SK-N-SH (cell line): ENCODE results near the gene SBNO1. TPM values are rescaled to one million over a fixed set of nuclear protein-coding genes. Genes with fewer than 3 reads are reported as not detected.

Source experiments
- CTCF ChIA-PET: fragments of 300-600, 350-600 bp; formaldehyde crosslinking; extraction: SDS; loops from one replicate; lab custom pipeline; 2021; lab: Yijun Ruan, JAX
- POLR2A ChIA-PET: fragments of 350-600 bp; sonication (Branson Sonifier 250); formaldehyde crosslinking; extraction: SDS; loops from one replicate; lab custom pipeline; 2020; ENCODE audit warnings: antibody characterized with exemption, inconsistent platforms; lab: Yijun Ruan, JAX
- DNase-seq: peaks from one replicate; pipeline ENCODE4 v3.0.0; 2012
- H2AFZ ChIP-seq: fragments of 200-600 bp; sonication (generic); 2 replicates; pipeline ENCODE4 v1.8.1; 2016; ENCODE audit warnings: antibody characterized with exemption, mild to moderate bottlenecking, low read depth
- H3F3A ChIP-seq: fragments of 200-600 bp; sonication (generic); replicated peaks from 2 replicates; pipeline ENCODE3; 2016; ENCODE audit warnings: antibody characterized with exemption, mild to moderate bottlenecking; ENCODE audit not compliant: insufficient read depth
- H3K27ac ChIP-seq, 2 experiments: fragments of 200-500 bp in 1 of 2; fragments of 200-600 bp in 1 of 2; sonication (Bioruptor generic) in 1 of 2; sonication (generic), shearing (Covaris generic) in 1 of 2; 2 replicates each; pipeline versions ENCODE4 v1.5.1 to v1.6.1; 2014 to 2016; ENCODE audit warnings: low read depth in 2 of 2, inconsistent platforms in 1 of 2, low read length in 1 of 2, mild to moderate bottlenecking in 1 of 2, mixed read lengths in 1 of 2
- H3K27me3 ChIP-seq: fragments of 200-600 bp; sonication (generic), shearing (Covaris generic); 2 replicates; pipeline ENCODE4 v1.6.1; 2016; ENCODE audit warnings: mixed run types; ENCODE audit not compliant: insufficient read depth
- H3K36me3 ChIP-seq, 2 experiments: fragments of 200-500 bp in 1 of 2; fragments of 200-600 bp in 1 of 2; sonication (Bioruptor generic) in 1 of 2; sonication (generic) in 1 of 2; replicated peaks in 1 of 2; 2 replicates each; pipeline versions ENCODE3 to v1.5.1; 2014 to 2016; ENCODE audit warnings: low read length in 1 of 2, mild to moderate bottlenecking in 1 of 2; ENCODE audit not compliant: insufficient read depth in 2 of 2, control insufficient read depth in 1 of 2
- H3K4me1 ChIP-seq, 2 experiments: fragments of 200-500 bp in 1 of 2; fragments of 200-600 bp in 1 of 2; sonication (Bioruptor generic) in 1 of 2; sonication (generic), shearing (Covaris generic) in 1 of 2; 2 replicates each; pipeline versions ENCODE4 v1.5.1 to v1.6.1; 2014 to 2016; ENCODE audit warnings: low read depth in 1 of 2, low read length in 1 of 2, mixed run types in 1 of 2; ENCODE audit not compliant: insufficient read depth in 2 of 2, control insufficient read depth in 1 of 2
- H3K4me2 ChIP-seq: fragments of 200-600 bp; sonication (generic), shearing (Covaris generic); 2 replicates; pipeline ENCODE4 v1.6.1; 2017; ENCODE audit warnings: mixed run types
- H3K4me3 ChIP-seq, 2 experiments: fragments of 200-500 bp in 1 of 2; fragments of 200-600 bp in 1 of 2; sonication (Bioruptor generic) in 1 of 2; sonication (generic), shearing (Covaris generic) in 1 of 2; 2 replicates each; pipeline versions ENCODE4 v1.5.1 to v1.8.1; 2014 to 2016; ENCODE audit warnings: low read depth in 2 of 2, inconsistent platforms in 1 of 2, low read length in 1 of 2, mild to moderate bottlenecking in 1 of 2, mixed read lengths in 1 of 2, moderate library complexity in 1 of 2
- H3K79me2 ChIP-seq: fragments of 200-600 bp; sonication (generic); 2 replicates; pipeline ENCODE4 v1.8.1; 2017; ENCODE audit warnings: mild to moderate bottlenecking; ENCODE audit not compliant: insufficient read depth
- H3K9ac ChIP-seq: fragments of 200-600 bp; sonication (generic); 2 replicates; pipeline ENCODE4 v1.6.1; 2017; ENCODE audit warnings: mixed run types
- H3K9me2 ChIP-seq: fragments of 200-600 bp; sonication (generic); 2 replicates; pipeline ENCODE4 v1.6.1; 2017; ENCODE audit warnings: mixed run types
- H3K9me3 ChIP-seq: fragments of 200-600 bp; sonication (generic); 2 replicates; pipeline ENCODE4 v1.6.1; 2017; ENCODE audit warnings: mixed run types, mild to moderate bottlenecking, moderate library complexity
- H4K20me1 ChIP-seq: fragments of 200-600 bp; sonication (generic); 2 replicates; pipeline ENCODE4 v1.6.1; 2017; ENCODE audit warnings: mild to moderate bottlenecking, mixed run types; ENCODE audit not compliant: insufficient read depth
- ELF1 ChIP-seq: IDR thresholded peaks from 2 replicates; pipeline ENCODE4 v1.4.0; 2012
- EP300 ChIP-seq, 2 experiments: IDR thresholded peaks; 2 replicates each; pipeline versions ENCODE4 v1.4.0 to v1.6.1; 2012; ENCODE audit warnings: borderline replicate concordance in 1 of 2, low read depth in 1 of 2, low read length in 1 of 2
- EZH2phosphoT487 ChIP-seq: fragments of 200-600 bp; sonication (generic); IDR thresholded peaks from 2 replicates; pipeline ENCODE4 v1.6.1; 2017; ENCODE audit warnings: low read depth, mixed run types, mild to moderate bottlenecking, antibody characterized with exemption, moderate library complexity, borderline replicate concordance
- FOSL2 ChIP-seq: IDR thresholded peaks from 2 replicates; pipeline ENCODE4 v1.4.0; 2012; ENCODE audit warnings: low read depth, mild to moderate bottlenecking, moderate library complexity, borderline replicate concordance
- FOXJ3 ChIP-seq: sonication (generic); formaldehyde crosslinking; IDR thresholded peaks from 2 replicates; pipeline ENCODE4 v1.5.1; 2020; ENCODE audit warnings: mild to moderate bottlenecking, missing genetic modification reagents
- GABPA ChIP-seq: IDR thresholded peaks from 2 replicates; pipeline ENCODE4 v1.4.0; 2012; ENCODE audit warnings: low read depth, mild to moderate bottlenecking
- GATA2 ChIP-seq: sonication (generic); formaldehyde crosslinking; IDR thresholded peaks from 2 replicates; pipeline ENCODE4 v1.5.0; 2020; ENCODE audit warnings: mild to moderate bottlenecking, missing genetic modification reagents
- JUND ChIP-seq: IDR thresholded peaks from 2 replicates; pipeline ENCODE4 v1.4.0; 2012
- MEF2A ChIP-seq: IDR thresholded peaks from 2 replicates; pipeline ENCODE4 v1.4.0; 2012; ENCODE audit warnings: low read depth, borderline replicate concordance
- MXI1 ChIP-seq: IDR thresholded peaks from 2 replicates; pipeline ENCODE4 v1.6.1; 2012; ENCODE audit warnings: mild to moderate bottlenecking, low read depth, low read length, improper control_type of control experiment
- NFIC ChIP-seq: IDR thresholded peaks from 2 replicates; pipeline ENCODE4 v1.4.0; 2012; ENCODE audit warnings: borderline replicate concordance
- RFX5 ChIP-seq: IDR thresholded peaks from 2 replicates; pipeline ENCODE4 v1.6.1; 2012; ENCODE audit warnings: mild to moderate bottlenecking, improper control_type of control experiment, low read length
- RXRA ChIP-seq: IDR thresholded peaks from 2 replicates; pipeline ENCODE4 v1.4.0; 2012; ENCODE audit warnings: low read depth, mild to moderate bottlenecking, borderline replicate concordance
- SMC3 ChIP-seq: IDR thresholded peaks from 2 replicates; pipeline ENCODE4 v1.6.1; 2012; ENCODE audit warnings: low read depth, low read length, improper control_type of control experiment
- TCF12 ChIP-seq: IDR thresholded peaks from 2 replicates; pipeline ENCODE4 v1.4.0; 2012
- TEAD4 ChIP-seq: IDR thresholded peaks from 2 replicates; pipeline ENCODE4 v1.4.0; 2012; ENCODE audit warnings: mild to moderate bottlenecking, borderline replicate concordance; ENCODE audit not compliant: insufficient read depth
- YY1 ChIP-seq: IDR thresholded peaks from 2 replicates; pipeline ENCODE4 v1.4.0; 2012; ENCODE audit warnings: low read depth, mild to moderate bottlenecking
- WGBS: methylation state at CpG from one replicate; pipeline ENCODE4 v1.1.6; 2017; ENCODE audit warnings: low lambda C conversion rate; 5-methylcytosine and 5-hydroxymethylcytosine counted together
- polyA plus RNA-seq, 3 experiments: library from polyadenylated mRNA; depleted of rRNA; stranded (reverse); fragments of >200 nt; gene quantifications; 2 replicates each; pipeline ENCODE4 v1.2.3, GENCODE V29; 2012
- TF ChIP-seq, protein P1 (sequence below): IDR thresholded peaks from 2 replicates; pipeline ENCODE4 v1.4.0; 2012; ENCODE audit warnings: low read depth
- TF ChIP-seq, protein P2 (sequence below): IDR thresholded peaks from 2 replicates; pipeline ENCODE4 v1.4.0; 2012; ENCODE audit warnings: low read depth, borderline replicate concordance
- TF ChIP-seq, protein P3 (sequence below): IDR thresholded peaks from 2 replicates; pipeline ENCODE4 v1.4.0; 2012; ENCODE audit warnings: low read depth, borderline replicate concordance

The SBNO1 gene
- polyA plus RNA-seq, 1 of the 3 experiments (the other 2 are of a cell fraction): 4.5 TPM

DNA sequence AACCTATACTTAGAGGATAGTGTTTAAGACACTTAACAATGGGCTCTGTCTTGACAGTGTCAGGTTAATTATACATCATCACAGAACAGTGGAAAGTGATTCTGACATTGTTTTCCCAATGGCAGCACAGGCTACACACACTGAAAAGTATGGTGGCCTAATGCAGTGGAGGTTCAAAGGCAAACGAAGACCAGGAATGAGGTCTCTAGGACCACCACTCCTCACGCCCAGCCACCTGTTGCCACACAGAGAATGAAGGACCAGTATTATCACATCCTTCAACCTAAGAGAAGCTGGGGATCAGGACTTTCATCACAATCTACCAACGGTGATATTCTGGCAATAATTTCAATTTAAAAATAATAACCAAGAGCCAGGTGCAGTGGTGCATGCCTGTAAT is 58.4 kb downstream of the SBNO1 start:
- H2AFZ ChIP-seq: no peak overlapping the region
- H3K36me3 ChIP-seq: peaks cover 50 to 85% of the 10 kb centered on the region in 2 experiments
- WGBS: 97% methylated on average over 3 of the region's 3 CpGs
- no peak overlapping the region for H3K9ac ChIP-seq
- TF ChIP-seq ELF1: no peak
- TF ChIP-seq, protein P1, sequence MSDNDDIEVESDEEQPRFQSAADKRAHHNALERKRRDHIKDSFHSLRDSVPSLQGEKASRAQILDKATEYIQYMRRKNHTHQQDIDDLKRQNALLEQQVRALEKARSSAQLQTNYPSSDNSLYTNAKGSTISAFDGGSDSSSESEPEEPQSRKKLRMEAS: no peak
- TF ChIP-seq FOXJ3 (CRISPR knock-in tag): no peak
- no peak for TF ChIP-seq MXI1
- no peak for TF ChIP-seq TEAD4
- TF ChIP-seq NFIC: no peak
- no peak for TF ChIP-seq JUND
- TF ChIP-seq TCF12: no peak
- TF ChIP-seq SMC3: no peak
- no peak for TF ChIP-seq FOSL2
- TF ChIP-seq, protein P2, sequence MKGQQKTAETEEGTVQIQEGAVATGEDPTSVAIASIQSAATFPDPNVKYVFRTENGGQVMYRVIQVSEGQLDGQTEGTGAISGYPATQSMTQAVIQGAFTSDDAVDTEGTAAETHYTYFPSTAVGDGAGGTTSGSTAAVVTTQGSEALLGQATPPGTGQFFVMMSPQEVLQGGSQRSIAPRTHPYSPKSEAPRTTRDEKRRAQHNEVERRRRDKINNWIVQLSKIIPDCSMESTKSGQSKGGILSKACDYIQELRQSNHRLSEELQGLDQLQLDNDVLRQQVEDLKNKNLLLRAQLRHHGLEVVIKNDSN: no peak
- no peak for TF ChIP-seq EZH2phosphoT487
- no peak for TF ChIP-seq EP300 (IDR thresholded peaks at IDR 0.05; ENCODE audit: borderline replicate concordance in 1 of 2, low read depth in 1 of 2, low read length in 1 of 2)
- TF ChIP-seq, protein P3, sequence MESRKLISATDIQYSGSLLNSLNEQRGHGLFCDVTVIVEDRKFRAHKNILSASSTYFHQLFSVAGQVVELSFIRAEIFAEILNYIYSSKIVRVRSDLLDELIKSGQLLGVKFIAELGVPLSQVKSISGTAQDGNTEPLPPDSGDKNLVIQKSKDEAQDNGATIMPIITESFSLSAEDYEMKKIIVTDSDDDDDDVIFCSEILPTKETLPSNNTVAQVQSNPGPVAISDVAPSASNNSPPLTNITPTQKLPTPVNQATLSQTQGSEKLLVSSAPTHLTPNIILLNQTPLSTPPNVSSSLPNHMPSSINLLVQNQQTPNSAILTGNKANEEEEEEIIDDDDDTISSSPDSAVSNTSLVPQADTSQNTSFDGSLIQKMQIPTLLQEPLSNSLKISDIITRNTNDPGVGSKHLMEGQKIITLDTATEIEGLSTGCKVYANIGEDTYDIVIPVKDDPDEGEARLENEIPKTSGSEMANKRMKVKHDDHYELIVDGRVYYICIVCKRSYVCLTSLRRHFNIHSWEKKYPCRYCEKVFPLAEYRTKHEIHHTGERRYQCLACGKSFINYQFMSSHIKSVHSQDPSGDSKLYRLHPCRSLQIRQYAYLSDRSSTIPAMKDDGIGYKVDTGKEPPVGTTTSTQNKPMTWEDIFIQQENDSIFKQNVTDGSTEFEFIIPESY: no peak
- TF ChIP-seq RFX5: no peak
- TF ChIP-seq MEF2A: no peak
- TF ChIP-seq GATA2 (CRISPR knock-in tag): no peak
- no peak for TF ChIP-seq RXRA
- no peak for TF ChIP-seq GABPA
- TF ChIP-seq YY1: no peak
- TF ChIP-seq, all 33 proteins: peak for 0
- Histone ChIP-seq H3K4me2 (no peak overlapping the region), H3K9me2 (no peaks in the 10 kb centered on the region), H3F3A (peaks cover 12% of the 10 kb centered on the region), H3K27me3 (no peaks in the 10 kb centered on the region), H4K20me1 (no peaks in the 10 kb centered on the region), H3K4me1 (no peaks in the 10 kb centered on the region), H3K79me2 (no peaks in the 10 kb centered on the region; the same call in 1 of the 2 replicates), H3K9me3 (no peaks in the 10 kb centered on the region), H3K27ac (no peak overlapping the region), H3K4me3 (no peak overlapping the region)
- POLR2A ChIA-PET: no interaction called here
- CTCF ChIA-PET: no interaction called here
- no peak for DNase-seq
